ENCODE measurements around the gene OBSL1.

Gene OBSL1

DNA sequence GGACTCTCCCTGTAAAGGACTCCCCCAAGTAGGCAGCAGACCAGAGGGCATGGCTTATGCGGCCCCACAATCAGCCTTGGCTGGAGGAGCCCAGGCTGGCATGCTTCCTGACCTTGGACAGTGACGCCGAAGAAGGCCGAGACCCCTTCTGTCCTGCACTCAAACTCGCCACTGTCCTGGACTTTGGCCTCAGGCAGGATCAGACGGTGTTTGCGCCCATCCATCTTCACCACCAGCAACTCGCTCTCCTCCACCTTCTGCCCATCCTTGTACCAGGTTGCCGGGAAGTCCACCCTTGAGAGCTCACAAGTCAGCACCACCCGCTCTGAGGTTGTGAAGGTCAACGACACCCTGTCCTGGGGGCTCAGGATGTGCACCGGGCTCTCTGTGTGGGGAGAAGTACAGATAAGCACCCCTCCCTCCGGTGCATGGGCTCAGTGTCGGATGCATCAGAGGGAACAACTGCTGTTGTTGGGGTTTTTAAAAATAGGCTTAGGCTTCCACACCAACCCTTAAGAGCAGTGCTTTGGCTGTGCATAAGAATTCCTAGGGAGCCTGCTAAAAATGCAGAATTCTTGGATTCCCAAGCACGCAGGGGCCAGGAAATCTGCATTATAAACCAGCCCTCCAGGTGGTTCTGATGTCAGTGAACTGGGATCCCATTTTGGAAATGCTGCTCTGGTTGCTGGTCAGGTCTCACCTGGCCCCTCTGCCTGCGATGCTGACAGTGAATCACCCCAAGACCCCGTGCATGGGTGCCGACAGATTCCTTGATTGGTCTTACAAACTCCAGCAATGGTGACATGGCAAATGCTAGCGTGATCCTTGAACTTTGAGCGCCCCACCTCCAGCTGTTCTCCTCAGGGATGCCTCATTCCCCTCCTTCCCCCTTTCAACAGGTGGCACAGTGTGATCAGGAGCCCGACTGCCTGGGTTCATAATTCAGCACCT is 5.9 kb downstream of the OBSL1 start:
- H3K27ac ChIP-seq = no peak overlapping the region
- TF ChIP-seq ZFX (IDR thresholded peaks at IDR 0.05; ENCODE audit: borderline replicate concordance) = no peak
- TF ChIP-seq, protein P1, sequence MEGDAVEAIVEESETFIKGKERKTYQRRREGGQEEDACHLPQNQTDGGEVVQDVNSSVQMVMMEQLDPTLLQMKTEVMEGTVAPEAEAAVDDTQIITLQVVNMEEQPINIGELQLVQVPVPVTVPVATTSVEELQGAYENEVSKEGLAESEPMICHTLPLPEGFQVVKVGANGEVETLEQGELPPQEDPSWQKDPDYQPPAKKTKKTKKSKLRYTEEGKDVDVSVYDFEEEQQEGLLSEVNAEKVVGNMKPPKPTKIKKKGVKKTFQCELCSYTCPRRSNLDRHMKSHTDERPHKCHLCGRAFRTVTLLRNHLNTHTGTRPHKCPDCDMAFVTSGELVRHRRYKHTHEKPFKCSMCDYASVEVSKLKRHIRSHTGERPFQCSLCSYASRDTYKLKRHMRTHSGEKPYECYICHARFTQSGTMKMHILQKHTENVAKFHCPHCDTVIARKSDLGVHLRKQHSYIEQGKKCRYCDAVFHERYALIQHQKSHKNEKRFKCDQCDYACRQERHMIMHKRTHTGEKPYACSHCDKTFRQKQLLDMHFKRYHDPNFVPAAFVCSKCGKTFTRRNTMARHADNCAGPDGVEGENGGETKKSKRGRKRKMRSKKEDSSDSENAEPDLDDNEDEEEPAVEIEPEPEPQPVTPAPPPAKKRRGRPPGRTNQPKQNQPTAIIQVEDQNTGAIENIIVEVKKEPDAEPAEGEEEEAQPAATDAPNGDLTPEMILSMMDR (IDR thresholded peaks at IDR 0.05) = no peak

DNA sequence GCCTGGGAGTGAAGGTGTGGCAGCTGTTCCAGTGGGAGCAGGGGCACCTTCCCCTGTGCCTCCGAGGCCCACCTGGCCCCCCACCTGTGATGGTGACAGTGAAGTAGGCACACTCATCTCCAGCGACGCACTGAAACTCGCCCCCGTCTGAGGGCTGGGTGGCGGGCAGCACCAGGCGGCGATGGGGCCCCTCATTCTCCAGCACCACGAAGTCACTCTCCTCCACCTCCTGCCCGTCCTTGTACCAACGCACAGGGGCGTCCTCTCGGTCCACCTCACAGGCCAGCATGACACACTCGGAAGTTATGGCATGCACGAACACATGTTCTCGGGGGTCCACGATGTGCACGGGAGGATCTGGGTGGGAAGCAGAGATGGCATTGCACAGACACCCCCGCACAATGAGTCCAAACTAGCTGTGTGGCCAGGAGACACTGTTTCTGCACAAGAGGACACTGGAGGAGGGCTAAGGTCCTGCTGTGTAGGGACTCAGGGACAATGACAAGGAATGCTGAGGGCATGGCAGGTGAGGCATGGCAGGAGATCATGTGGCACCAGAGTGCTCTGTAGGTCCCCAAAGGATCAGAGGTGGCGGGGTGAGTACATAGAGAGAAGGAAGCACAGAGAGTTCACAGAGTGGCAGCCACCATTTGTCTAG is 7.9 kb downstream of the OBSL1 start:
- TF ChIP-seq, protein P1 (IDR thresholded peaks at IDR 0.05) = no peak
- no peak for TF ChIP-seq ZFX (IDR thresholded peaks at IDR 0.05; ENCODE audit: borderline replicate concordance)
- no peak overlapping the region for H3K27ac ChIP-seq

DNA sequence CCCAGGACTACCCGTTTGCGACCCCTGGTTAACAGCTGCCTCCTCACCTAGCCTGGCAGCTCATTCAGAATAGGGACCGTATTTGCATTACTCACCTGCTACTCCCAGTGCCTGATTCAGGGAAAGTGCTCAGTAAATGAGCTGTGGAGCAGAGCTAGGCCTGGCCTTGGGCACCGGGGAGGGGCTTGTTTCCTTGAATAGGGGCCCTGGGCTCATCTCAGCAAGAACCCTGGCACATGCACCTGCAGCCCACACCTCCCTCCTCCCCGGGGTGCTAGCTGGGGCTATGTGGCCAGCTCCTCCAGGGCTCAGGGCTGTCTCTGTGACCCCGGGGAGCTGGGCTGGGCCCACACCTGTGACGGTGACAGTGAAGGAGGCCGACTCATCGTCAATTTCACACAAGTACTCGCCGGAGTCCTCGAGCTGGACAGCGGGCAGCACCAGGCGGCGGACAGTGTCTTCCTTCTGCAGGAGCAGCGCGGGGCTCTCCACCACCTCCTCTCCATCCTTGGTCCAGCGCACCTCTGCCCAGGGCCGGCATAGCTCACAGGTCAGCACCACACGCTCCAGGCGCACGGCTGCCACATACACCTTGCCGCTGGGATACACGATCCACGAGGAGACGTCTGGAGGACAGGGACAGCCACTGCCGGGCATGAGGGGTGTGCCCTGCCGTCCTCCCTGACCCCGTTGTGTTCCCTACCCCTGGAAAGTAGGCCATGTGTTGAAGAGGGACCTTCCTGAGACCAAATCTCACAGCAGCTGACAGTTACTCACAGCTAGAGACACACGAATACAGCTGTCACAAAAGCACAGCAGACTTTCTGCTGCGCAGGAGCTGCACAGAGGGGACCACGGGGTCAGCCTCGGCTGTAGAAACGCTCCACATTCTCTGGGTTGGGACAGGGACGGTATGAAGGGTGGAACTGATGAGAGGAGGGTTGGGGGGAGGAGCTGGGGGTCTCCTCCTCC is 9.0 kb downstream of the OBSL1 start:
- TF ChIP-seq ZFX (IDR thresholded peaks at IDR 0.05; ENCODE audit: borderline replicate concordance) = no peak
- TF ChIP-seq, protein P1 (IDR thresholded peaks at IDR 0.05) = no peak

DNA sequence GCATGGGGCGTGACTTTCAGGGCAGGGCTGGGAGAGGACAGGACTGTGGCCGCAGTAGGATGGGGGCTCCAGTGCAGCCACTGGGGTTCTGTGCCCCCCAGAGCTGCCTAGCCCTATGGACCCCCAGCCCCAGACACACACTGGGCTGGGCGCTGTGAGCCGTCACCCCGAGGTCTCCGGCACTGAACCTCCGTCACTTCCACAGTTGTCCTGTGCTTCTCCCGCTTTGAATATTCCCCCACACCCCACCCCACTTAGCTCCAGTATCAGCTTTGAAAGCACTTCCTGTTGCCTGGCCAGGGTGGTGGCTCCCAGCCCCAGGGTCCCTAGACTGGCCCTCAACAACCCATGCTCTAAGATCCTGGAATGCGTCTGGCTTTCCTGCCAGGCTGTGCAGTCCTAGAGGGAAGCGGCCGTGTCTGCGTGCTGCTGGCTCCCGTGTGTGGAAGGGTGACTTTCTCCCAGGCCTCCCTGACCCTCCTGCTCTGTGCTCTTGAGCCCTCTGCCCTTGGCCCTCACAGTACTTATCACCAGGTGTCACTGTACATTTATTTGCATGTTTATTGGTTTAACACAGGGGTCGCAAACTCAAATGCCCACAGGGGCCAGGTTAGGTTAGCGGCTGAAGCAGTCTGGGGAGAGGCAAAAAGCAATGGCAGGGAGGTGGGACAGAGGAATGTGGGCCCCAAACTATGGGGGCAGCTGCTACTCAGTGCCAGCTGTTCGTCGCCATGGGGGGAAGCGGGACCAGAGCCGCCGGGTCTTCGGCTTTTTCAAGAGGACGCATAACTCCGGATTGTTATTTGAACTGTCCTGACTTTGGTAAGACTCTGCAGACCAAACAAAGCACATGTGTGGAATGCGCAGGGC is 9.9 kb downstream of the OBSL1 start:
- TF ChIP-seq, protein P1 (IDR thresholded peaks at IDR 0.05) = no peak
- no peak for TF ChIP-seq ZFX (IDR thresholded peaks at IDR 0.05; ENCODE audit: borderline replicate concordance)
- H3K27ac ChIP-seq = no peak overlapping the region

More for the DNA sequence above, 9.0 kb downstream of the OBSL1 start:
- no peak overlapping the region for H3K27ac ChIP-seq

DNA sequence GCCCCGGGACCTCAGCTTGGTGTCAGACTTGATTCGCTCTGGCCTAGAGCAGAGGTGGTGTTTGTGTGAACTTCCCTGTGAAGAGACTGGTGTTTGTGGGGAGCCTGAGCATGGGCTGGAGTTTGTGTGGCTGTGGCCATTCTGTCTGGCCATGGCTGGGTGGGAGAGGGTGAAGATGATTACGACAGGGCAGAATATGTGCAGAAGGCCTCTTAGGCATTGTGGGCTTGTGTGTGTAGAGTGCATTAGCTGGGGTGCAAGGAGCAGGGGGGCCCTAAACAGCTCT is 10.5 kb downstream of the OBSL1 start:
- no peak overlapping the region for H3K27ac ChIP-seq
- no peak for TF ChIP-seq ZFX (IDR thresholded peaks at IDR 0.05; ENCODE audit: borderline replicate concordance)
- TF ChIP-seq, protein P1 (IDR thresholded peaks at IDR 0.05) = no peak
